HG02973 (cell line): ENCODE results near the gene CD28.

Source experiments
- ATAC-seq: cut with Tn5 transposase; IDR thresholded peaks from one replicate; pipeline ENCODE4 v1.9.1; 2021; ENCODE audit warnings: moderate library complexity; ENCODE audit not compliant: unreplicated experiment

Gene CD28

DNA sequence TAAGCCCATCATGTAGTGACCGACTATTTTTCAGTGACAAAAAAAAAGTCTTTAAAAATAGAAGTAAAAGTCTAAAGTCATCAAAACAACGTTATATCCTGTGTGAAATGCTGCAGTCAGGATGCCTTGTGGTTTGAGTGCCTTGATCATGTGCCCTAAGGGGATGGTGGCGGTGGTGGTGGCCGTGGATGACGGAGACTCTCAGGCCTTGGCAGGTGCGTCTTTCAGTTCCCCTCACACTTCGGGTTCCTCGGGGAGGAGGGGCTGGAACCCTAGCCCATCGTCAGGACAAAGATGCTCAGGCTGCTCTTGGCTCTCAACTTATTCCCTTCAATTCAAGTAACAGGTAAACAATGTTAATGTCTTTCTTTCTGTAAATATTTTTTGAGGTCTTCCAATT is at the start of gene CD28:
CD28 (plus strand) TSS at position 237 of the 400 bp plus-strand sequence; CDS start at position 295, 58 bp downstream.
- peak; percentile 99 for ATAC-seq

DNA sequence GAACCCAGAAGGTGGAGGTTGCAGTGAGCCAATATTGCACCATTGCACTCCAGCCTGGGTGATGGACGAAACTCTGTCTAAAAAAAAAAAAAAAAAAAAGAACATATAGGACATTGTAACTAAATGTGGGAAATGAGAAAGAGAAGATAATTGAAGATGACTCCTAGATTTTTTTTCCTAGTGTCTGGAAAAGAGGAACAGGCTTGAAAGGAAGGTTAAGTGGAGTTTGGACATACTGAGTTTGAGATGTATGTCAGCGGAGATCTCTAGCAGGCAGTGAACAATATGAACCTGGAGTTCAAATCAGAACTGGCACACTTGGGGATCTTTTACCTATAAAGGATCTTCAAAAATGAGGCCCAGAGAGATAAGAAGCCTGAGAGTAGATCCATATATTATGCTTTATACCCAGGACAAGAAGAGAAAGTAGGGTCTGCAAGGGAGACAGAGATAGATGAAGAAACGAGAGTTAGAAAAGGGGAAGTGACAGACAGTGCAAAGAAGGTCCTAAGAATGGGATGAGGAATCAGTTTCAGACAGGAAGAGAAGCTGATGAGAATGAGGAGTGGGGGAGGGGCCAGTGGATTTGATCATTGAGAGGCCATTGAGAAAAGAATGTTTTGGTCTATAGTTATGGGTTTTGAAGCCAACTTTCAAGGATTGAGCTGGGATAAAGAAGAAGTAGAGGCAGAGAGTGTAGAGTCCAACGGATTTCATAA is 46.9 kb upstream of the CD28 start:
- ATAC-seq = peak; percentile 56

DNA sequence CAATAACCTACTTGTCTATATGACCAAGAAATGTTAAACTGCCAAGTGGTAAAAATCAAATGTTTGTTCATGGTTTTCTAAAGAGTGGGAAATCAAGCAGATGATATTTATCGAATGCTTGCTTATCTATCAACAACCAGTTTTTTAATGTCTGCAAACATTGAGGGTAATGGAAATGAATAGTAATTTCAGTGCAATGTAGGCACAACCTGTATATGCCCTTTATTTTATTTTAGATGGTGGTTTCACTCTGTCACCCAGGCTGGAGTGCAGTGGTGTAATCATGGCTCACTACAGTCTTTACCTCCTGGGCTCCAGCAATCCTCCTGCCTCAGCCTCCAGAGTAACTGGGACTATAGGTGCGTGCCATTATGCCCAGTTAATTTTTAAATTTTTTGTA is 46.0 kb upstream of the CD28 start:
- no peak for ATAC-seq

DNA sequence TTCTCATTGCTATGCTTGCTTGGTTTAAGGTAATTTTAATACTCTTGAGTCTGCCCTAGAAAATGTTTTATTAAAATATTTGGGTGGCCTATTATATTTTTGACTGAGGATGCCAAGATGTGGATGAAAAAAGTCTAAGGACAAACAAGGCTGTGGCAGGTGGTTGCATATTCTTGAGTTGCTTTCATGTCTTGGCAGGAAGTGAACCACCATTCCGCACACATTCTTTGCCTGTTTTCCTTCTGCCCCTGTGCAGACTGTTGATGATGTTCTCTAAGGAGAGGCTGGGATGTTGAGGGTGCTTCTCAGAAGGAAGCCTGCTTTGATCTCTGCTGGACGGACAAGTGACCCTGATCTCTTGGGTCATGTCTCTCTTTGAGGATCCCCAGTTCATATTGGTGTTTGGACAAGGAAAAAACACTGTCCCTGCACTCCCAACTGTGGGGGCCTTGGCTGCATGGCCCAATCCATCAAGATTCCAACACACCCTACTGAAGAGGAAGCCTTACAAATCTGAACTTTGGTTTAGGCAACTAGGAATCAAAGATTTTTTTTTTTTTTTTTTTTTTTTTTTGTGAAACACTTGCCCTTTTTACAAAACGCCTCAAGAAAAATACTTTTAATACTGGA is 45.0 kb upstream of the CD28 start:
- ATAC-seq = no peak

DNA sequence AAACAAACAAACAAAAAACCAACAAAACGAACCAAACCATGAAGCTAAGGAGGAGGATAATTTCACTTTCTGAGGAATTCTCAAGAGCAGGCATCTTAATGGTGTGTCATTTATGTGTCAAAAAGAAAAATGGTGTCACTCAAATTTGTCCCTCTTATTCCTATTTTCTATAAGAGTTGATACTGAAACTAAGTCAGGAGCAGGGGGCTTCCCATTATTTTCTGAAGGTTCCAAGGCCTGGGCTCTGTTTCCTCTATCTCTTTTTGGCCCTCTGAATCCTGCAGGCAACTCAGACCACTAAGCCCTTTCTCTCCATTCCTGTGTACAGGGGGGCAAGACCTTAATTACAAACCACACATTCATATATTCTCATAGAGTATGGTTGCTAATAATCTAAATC is 44.0 kb upstream of the CD28 start:
- ATAC-seq = no peak

DNA sequence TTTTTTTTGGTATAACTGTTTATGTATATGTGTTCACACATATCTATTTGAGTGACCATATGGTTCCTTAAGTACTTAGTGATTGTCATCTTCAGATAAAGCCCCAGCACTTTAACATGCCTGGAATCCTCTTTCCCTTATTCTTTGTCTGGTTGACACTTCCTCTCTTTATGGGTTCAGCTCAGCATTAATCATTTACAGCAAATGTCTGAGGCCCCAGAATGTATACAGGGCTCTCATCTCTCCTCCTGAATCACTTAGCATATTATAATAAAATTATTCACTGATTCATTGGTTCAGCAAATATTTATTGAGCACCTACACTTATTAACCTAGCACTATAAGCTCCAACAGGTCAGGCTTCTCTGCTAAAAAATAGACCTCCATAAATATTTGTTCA is 43.5 kb upstream of the CD28 start:
- ATAC-seq = no peak

DNA sequence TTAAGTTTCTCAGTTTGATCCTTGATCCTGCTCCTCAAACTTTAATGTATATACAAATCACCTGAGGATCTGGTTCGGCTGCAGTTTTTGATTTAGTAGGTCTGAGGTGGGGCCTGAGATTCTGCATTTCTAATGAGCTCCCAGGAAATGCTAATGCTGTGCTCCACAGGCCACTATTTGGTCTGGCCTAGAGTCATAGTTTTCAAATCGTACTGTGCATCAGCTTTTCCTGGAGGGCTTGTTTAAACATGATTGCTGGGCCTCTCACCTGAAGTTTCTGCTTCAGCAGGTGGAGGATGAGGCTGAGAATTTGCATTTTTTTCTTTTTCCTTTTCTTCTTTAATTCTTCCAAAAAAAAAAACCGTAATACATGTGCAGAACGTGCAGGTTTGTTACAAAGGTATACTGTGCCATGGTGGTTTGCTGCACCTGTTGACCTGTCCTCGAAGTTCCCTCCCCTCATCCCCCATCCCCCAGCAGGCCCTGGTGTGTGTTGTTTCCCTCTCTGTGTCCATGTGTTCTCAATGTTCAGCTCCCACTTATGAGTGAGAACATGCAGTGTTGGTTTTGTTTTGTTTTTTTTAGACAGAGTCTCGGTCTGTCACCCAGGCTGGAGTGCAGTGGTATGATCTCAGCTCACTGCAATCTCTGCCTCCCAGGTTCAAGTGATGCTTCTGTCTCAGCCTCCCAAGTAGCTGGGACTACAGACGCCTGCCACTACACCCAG is 42.2 kb upstream of the CD28 start:
- ATAC-seq = no peak

DNA sequence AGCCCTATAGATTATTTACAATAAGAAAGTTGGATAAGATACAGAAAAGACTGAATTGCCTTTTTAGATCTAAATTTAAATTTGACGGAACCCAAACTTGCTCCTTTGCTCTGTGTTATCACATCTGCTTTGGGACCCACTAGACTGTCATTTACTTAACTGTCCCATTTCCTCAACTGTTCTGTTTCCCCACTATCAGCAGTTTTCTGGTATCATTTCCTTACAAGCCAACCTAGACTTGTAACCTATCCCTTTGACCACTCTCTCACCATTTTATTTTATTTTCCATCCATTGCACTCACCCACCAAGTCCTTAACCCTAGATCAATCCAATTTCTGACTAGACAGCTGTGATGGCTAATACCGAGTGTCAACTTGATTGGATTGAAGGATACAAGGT is 38.6 kb upstream of the CD28 start:
- ATAC-seq = no peak

DNA sequence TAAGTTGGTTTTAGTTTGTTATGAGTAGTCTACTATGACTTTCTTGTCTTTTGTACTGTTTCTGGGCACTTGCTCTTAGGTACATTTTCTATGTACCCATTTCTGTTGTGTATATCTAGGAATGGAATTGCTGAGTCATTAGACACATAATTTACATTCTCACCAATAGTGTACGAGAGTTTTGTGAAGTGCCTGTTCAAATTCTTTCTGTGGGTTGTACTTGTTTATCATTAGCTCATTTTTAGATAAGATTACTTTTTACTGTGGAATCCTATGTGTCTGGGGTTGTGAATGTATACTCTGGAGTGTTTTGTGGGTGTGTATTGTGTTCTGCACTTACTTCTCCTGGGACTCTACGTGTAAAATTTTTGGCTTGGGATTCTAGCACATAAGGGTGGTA is 36.6 kb upstream of the CD28 start:
- ATAC-seq = no peak

DNA sequence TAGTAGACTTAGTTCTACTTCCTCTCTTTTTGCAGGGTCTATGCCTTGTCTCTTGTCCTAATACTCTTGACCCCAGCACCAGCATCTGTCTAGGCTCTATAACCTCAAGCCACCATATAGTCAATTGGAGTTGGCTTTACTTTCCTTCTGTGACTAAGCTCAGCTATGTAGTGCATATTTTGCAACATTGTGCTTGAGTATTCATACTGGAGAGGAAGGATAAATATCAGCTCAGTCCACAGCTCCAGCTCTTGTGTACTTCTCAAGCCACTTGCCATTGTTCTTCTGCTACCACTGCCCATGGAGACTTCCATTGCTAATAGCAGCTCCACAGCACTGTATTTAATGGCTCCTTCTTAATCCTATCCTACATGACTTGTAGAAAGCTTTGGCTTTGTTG is 35.5 kb upstream of the CD28 start:
- no peak for ATAC-seq

DNA sequence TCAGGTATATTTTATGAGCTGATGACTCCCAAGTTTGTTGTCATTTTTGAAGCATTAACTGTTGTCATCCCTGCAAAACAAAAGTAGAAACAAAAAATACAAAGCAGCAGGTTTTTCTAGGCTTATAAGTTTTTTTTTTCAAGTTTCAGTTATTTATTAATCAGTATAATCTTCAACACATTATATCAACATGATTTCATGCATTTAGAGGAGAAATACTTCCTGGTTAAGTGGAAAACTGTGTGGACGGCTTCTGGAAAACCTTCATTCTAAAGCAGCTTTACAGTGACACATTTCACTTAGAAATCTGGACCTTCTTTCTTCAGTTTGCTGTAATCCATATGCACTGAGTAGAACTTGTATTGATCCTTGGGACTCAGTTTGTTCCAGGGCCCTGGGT is 34.6 kb upstream of the CD28 start:
- ATAC-seq = no peak

DNA sequence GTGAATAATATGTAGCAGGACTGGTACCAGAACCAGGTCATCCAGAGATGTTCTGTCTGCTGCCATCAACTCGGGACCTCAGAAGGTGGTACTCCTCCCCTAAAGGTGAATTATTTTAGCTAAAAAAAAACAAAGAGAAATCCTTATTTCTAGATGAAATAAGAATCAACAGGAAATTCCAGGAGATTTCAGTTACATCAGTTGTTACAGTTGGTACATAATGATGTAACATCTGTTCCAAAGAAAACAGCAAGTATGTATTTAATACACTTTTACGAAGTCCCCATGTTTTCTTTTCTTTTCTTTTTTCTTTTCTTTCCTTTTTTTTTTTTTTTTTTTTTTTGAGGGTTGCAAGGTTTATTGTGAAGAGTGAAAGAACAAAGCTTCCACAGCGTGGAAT is 33.6 kb upstream of the CD28 start:
- no peak for ATAC-seq

DNA sequence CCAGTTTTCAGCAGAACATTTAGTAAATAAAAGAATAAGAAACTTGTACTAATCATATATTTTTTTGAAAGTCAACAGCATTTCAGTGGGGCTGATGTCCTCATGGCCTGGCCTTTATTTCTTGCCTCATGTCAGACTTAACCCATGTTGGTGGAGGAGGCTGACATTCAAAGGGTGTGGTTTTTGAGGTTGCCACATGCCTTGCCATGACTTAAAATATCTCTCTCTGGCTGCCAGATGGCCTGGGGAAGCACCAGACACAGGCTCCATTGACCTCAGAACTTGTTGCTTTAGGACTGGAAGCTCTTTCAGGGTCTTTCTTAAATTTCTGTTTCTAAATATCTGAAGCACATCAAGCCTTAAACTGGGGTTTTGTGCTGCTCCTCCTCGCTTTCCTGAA is 32.5 kb upstream of the CD28 start:
- peak; percentile 92 for ATAC-seq

DNA sequence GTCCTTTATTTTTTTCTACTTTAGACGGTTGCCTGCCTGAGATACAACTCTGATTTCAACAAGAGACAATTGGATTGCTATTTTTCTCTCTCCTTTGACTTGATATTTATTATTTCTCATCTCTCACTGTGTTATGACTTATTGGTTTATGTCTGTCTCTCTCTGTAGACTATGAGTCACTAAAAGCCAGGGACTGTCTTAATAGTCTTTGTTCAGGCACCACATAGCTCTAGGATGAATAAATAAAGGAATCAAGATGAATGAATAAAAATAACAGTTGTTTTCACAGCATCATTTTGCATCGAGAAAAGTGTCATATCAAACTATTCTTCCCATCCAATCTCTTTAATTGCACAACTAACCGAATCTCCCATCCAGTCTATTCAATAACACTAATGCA is 31.4 kb upstream of the CD28 start:
- no peak for ATAC-seq

DNA sequence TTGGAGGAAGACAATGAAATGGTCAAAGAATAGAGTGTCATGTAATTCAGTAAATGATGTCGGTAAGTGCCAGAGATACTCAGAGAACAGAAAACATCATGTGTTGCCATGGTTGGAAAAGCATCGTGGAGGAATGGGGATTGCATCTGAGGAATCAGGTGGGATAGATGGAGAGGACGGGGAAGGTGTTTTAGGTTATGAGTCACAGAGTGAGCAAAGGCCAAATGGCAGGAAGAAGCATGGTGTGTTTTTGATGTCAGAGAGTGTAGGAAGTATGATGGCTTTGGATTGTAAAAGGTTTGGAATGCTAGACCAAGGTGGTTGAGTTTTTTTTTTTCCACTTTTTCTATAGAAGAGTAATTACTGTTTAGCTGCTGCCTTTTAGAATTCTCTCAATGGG is 27.5 kb upstream of the CD28 start:
- no peak for ATAC-seq

DNA sequence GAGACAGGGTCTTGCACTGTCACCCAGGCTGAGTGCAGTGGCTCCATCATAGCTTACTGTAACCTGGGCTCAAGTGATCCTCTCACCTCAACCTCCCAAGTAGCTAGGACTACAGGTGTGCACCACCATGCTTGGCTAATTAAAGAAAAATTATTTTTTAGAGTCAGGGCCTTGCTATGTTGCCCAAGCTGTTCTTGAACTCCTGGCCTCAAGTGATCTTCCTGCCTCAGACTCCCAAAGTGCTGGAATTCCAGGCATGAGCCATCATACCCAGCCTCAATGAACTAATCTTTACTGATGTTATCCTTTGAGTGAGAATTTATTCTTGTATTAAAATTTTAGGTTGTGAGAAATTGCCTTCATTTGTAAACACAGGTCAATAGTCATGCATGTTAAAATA is 27.0 kb upstream of the CD28 start:
- no peak for ATAC-seq

DNA sequence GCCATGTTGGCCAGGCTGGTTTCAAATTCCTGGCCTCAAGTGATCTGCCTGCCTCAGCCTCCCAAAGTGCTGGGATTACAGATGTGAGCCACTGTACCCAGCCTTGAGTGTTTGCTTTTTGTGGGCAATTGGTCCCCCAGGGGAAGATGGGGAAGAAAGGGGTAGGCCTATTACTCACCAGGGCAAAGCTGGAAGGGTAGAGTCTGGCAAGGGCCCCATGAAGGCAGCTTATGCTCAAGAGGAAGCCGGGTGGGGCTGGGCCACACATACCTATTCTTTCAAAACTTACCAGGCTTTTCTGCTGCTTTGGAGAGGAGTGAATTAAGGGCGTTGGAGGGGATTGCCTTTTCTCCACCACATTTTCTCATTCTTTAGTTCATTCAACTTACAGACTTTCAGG is 24.5 kb upstream of the CD28 start:
- no peak for ATAC-seq

DNA sequence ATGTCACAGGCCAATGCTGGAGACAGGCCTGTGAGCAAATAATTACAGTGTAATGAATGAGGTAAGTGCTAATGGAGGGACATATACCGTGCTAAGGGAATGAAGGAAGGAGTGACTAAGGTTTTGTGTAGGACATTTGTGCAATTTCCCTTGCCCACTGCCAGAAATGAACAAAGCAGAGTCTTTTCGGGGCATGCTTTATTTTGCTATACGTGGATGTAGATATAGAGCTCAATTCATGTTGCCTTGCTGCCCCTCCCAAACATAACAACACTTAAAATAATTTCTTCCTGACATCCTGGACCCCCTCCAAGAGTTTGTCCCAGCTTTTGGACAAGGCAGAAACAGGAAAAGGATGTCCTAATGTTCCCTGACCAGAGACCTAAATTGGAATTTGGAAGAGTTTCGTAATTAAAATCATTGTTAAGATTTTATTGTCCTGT is 23.7 kb upstream of the CD28 start:
- no peak for ATAC-seq

DNA sequence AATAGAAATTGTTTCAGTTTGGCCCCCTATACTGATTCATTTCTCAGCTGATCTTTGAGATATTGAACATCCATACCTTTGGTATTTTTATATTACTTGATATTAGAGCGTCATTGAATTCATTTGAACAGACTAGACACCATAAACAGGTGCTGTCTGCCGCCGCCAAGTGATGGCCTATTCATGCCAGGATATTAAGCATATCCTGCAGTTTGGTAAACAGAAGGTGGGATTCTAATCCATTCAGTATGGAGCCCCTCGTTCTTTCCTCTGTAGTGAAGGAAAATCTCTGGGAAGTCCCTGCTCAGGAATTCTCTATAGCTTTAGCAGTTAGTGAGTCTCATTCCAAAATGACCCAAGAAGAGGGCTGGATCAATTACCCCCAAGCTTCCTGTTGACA is 23.0 kb upstream of the CD28 start:
- ATAC-seq = no peak

DNA sequence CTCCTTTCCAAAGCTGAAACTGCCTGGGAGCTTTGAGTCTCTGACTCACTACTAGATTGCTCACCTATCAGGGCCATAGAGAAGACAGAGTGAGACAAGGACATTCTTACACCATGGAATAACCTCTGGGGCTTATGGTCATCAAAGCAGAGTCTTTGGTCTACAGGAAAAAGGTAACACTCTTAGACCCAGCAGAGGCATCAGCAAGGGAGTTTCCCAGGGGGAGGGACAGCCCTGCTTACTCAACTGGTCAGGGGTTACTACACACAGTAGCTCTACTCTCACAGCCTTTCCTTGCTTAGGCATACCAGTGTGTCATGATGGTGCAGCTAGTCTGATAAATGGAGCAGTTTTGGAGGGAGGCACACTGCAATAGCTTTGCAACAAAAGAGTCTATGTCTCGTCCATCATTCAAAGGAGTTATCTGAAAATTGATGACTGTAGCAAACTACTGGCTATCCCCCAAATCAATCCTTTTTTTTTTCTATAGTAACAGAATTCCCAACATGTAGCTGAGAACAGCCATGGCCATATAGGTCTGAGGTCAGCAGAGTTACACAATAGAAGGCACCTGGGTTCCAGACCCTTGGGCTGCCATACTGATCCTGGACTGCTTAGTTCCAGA is 22.4 kb upstream of the CD28 start:
- ATAC-seq = peak; percentile 79

DNA sequence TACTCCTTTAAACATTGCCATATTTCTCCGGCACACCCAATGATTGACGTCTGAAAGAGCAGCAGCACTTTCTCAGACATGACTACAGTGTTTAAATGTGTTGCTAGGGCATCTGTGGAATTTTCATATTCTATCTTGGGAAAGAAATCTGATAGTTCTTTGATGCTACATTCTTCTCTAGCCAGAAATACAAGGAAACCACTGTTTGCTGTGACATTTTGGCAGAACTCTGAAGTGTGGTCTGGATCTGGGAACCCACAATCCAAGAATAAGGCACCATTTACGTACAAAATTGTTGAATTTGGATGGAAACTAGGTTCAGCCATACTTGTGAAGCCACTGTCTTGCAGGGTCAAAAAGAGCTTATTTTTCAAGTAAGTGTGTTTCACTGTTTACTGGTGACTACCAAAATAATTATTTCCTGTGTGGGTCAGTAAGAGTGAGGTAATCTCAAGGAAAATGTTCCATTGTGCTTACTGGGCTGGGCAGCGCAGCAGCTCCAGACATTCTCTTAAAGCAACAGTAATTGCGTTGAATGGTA is 21.3 kb upstream of the CD28 start:
- ATAC-seq = no peak
